GM18498 (cell line): ENCODE data around the gene SGCG.
"Not testable (repeated sequence)": the region's sequence is repeated elsewhere in the genome, so short reads cannot be mapped to it uniquely, and the experiment has no call there.

Experiments used
- ATAC-seq: cut with Tn5 transposase; IDR thresholded peaks from one replicate; pipeline ENCODE4 v1.9.1; 2021; ENCODE audit warnings: mild to moderate bottlenecking, moderate library complexity; ENCODE audit not compliant: unreplicated experiment

The SGCG gene

DNA sequence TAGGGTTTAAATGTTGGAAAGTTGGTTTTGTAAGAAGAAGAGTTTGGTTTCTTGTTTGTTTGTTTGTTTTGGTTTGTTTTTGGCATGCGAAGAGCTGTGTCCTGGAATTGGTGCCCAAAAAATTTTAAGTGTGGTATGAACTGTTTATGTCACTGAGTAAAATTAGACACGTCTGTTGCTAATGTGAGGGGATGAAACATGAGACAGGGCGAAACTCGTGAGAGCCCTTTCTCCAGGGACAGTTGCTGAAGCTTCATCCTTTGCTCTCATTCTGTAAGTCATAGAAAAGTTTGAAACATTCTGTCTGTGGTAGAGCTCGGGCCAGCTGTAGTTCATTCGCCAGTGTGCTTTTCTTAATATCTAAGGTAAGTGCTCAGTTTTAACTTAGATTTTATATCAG lies at the start of gene SGCG:
Gene SGCG (plus strand): TSS at position 269 of the 400 bp plus-strand sequence. CDS start 22,716 bp downstream, outside the sequence.
- no peak for ATAC-seq

DNA sequence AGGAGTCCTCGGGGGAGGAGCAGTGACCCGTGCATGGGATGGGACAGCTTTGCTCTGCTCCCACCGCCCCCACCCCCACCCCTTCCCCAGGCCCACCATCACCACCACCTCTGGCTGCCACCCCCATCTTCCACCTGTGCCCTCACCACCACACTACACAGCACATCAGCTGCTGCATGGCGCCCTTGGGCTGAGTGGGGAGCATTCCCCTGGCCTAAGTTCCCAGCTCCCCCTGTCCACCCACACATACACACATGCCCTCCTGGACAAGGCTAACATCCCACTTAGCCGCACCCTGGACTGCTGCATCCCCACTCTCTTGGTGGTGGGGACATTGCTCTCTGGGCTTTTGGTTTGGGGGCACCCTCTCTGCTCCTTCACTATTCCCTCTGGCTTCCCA lies 46.2 kb upstream of the SGCG start:
- ATAC-seq: no peak

GRCh38 chr13:23140492-23140891 lies 40.3 kb upstream of the SGCG start:
- no peak for ATAC-seq

GRCh38 chr13:23141964-23142363 lies 38.8 kb upstream of the SGCG start:
- ATAC-seq: no peak

- not testable (repeated sequence) for ATAC-seq
Measured at GRCh38 chr13:23142607-23143006, 38.2 kb upstream of the SGCG start.

GRCh38 chr13:23144431-23144830 lies 36.3 kb upstream of the SGCG start:
- ATAC-seq: no peak

GRCh38 chr13:23146006-23146405 lies 34.8 kb upstream of the SGCG start:
- ATAC-seq: no peak

DNA sequence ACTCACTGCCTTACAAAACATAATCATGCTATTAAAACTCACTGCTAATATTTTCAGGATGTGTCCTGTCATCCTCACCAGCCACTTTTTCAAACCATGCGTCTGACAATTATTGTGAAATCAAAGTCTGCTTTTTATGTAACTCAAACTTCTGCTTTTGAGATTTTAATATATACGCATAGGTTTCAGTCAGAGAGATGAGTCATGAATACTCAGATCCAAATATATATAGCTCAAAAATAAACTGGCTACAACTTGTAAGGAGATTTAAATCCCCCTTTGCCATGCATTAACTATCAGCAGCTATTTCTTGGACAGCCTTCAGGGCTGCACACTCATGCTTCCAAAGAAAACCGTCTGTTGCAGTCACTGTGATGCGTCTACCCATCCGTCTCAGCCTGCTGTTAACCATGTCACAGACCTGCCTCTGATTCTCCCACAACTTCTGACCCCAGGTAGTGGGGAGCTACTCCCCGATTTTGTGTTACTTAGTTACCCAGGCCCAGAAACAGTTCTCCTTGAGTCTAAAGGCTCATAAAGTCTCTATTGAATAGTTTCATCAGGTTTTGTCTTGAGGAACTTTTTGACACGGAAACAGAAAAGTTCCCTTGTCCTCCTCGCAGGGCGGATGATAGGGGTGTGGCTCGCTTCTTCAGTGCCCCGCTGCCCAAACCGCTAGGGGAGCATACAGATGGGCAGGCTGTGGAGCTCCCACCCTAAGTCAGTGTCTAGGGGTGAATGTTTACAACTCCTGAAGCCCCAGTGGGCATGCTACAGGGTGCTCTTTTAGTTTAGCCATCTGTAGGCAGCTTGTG lies 33.8 kb upstream of the SGCG start:
- no peak for ATAC-seq

DNA sequence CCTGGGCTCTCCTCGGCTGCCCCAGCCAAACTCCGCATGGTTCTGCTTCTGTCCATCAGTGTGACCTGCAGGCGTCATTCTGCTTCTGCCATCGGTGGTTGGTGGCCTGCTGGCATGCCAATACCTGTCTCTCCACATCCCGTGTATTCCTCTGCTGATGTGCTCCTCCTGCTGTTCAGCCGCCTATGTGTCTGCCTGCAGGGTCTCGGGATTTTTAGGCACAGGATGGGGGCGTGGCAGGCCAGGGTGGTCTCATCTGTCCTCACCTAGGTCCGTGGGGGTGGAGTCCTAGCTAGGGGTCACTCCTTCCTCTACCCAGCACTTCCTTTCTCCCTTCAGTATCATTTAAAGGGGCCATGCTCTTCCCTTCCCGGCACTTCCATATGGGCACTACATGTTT lies 33.0 kb upstream of the SGCG start:
- ATAC-seq: no peak

GRCh38 chr13:23157781-23158180 lies 23.0 kb upstream of the SGCG start:
- ATAC-seq: no peak

GRCh38 chr13:23159205-23159759 lies 21.5 kb upstream of the SGCG start:
- ATAC-seq: no peak

DNA sequence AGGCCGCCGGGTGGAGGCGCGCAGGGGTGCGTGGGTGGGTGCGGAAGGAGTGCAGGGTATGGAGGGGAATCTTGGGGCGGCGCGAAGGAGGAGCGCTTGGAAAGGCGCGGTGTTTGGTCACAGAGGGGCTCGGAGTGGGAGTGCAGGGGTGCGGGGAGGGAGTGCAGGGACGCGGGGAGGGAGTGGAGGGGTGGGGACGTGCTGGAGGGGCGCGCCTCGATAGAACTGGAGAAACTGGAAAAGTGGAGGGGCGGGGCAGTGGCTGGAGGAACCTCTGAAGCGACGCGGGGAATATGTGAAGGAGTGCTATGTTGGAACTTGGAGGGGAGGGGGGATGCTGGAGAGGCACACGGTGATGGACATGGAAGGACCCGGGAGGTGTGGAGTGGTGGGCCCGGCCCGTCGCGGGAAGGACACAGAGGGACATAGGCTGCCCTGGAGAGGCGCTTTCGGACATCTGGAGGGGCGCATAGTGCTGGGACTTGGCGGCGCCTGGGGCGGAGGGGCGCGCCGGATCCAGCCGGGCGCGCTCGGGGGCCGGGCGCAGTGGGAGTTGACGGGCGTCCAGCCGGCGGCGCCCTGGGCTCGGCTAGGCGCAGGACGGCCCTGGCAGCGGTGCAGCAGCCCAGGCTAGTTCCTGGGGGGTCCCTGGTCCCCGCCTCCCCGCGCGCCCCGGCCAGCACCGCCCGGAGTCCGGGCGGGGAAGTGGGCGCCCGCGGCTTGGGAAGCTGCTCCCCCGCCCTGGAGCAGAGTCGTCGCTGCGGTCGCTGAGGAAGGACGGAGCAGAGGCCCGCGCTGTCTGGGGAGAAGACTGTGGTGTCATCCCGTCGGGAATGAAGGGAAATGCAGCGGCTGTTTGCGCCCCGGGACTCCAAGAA lies 20.8 kb upstream of the SGCG start:
- ATAC-seq: no peak

DNA sequence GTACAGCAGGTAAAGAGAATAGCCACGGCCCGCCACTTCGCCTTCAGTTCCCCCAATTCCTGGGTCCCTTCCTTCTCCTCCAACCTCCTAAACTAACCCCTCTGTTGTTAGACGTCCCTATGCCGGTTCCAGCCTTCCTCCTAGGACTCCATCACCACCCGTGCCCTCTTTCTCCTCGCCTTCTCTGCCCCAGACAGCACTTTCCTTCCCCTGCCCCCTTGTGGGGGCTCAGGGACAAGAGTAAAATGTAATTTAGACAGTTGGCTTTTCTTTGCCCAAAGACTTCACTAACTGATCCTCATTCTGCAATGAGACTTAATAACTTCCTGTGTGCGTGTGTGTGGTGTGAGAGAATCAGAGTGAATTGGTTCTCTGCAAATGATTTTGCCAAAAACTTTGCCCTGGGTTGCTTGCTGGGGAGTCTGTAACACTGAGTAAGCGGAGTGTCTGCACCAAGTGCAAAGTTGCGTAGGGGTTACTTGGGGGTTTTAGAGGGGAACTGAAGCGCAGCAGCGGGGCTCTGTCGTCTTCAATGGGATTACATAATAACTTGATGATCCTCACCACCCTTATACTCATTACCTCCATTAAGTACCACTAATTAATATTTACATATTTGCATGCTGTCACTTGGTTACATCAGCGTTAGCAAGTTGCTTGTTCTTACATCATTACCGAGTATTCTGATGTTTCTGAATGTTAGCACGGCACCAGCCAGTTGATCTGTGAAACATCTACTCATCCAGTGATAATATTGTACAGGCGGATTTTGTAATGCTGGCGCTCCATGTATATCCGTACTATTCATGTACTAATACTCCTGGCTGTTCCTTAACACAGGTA lies 19.9 kb upstream of the SGCG start:
- ATAC-seq: no peak

- ATAC-seq: no peak
Measured at GRCh38 chr13:23161481-23161825, 19.3 kb upstream of the SGCG start.

GRCh38 chr13:23175920-23176319 lies 4.9 kb upstream of the SGCG start:
- ATAC-seq: no peak

DNA sequence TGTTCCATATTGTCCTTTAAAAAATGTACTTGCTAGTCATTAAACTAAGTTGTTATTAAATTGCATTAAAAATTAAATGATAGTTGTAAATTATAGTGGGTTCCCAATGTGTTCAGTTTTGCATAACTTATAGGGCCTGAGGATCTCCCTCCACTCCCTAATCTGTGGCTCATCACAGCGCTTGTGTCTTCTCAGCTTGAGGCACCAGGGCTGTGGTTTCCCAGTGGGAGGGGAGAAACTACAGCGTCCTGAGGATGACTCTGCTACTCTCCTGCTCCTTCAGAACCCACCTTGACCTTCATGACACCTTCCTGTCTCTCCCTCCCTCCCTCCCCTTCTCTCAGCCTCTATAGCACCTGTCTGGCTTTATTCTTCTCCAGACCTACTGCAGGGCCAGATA lies 1.4 kb downstream of the SGCG start:
- ATAC-seq: no peak

DNA sequence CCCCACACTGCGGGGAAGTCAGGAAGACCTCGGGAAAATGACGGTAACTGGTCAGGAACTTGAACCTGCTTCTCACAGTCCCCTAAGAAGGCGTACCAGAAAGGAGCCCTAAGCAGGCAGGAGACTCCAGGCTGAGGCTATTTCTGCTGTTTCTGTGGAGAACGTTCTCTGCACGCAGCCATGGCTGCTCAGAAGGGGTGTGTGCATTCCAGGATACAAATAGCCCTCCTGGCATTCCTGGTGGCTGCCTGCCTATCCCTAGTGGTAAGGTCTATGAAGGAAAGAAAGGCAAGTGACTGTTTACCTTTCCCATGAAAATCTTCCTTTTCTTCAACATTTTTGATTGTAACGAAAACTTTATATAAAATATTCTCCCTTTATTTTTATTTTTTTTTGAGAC lies 2.5 kb downstream of the SGCG start:
- no peak for ATAC-seq

DNA sequence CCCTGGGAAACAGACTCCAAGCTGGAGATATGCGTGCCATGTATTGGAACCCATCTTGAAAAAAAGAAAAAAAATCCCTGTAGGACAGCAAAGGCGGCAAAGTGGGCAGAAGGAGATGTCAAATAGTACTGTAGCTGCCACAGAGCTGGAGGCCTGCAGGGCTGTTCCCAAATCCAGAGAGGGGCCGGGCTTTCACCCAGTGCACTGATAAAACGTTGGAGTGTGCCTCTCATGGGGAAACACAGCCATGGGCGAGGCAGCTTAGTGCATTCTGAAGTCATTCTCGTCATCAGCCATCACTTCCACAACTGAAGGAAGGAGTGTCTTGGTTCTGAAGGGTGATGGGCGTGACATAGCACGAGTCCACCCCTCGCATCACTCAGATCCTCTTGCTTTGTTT lies 4.8 kb downstream of the SGCG start:
- no peak for ATAC-seq

DNA sequence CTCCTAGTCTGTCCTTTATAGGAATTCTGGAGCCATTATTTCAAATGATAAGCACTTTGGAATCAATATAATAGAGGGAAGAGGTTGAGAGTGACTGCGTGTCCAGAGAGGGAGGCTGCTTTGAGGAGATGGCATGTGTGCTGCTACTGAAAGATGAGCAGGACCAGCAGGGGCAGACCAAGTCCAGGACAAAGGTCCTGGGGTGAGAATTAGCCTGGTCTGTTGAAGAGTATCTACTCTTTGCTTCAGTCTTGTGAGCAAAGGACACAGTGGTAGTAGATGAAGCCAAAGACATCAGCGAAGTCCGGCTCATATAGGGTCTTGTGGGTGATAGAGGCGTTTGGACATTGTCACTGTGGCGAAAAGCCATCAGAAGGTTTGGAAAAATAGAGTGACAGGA lies 21.1 kb downstream of the SGCG start:
- ATAC-seq: no peak

- no peak for ATAC-seq
Measured at GRCh38 chr13:23202383-23202782, 21.6 kb downstream of the SGCG start.

DNA sequence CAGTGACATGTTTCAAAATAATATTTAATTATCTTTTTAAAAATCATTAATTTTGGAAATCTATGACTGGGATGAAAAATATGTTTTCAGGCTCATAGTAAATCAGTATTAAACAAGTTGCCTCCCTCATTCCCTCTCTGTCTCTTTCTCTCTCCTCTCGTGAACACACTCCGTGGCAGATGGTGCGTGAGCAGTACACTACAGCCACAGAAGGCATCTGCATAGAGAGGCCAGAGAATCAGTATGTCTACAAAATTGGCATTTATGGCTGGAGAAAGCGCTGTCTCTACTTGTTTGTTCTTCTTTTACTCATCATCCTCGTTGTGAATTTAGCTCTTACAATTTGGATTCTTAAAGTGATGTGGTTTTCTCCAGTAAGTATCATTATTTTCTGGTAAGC lies 22.7 kb downstream of the SGCG start:
- no peak for ATAC-seq
